Stomach (tissue), 9 donors: ENCODE results near the gene ARHGAP15. TPM values are rescaled to one million over a fixed set of nuclear protein-coding genes. Genes with fewer than 3 reads are reported as not detected.

Source experiments
- DNase-seq, 2 donors: peaks; one replicate each; pipeline versions ENCODE4 v3.0.0 to v3.0.0-alpha.2; 2013 to 2019
- H3K27ac ChIP-seq, 5 donors: fragments of 200-600 bp in 4 of 5; sonication (generic) in 4 of 5; one replicate each; pipeline ENCODE4 v1.5.1; 2013 to 2019; ENCODE audit warnings: mild to moderate bottlenecking in 1 of 5, moderate library complexity in 1 of 5
- H3K27me3 ChIP-seq, 3 donors: fragments of 200-600 bp; sonication (generic); one replicate each; pipeline ENCODE4 v1.5.1; 2017 to 2019; ENCODE audit warnings: mixed run types in 1 of 3
- H3K36me3 ChIP-seq, 4 donors: fragments of 200-600 bp; sonication (generic); 1 replicate in 3 of 4; 2 replicates in 1 of 4; pipeline ENCODE4 v1.5.1; 2016 to 2019
- H3K4me1 ChIP-seq, 4 donors: fragments of 200-600 bp; sonication (generic); one replicate each; pipeline ENCODE4 v1.5.1; 2016 to 2019
- H3K4me3 ChIP-seq, 4 donors: fragments of 200-600 bp; sonication (generic) in 3 of 4; one replicate each; pipeline ENCODE4 v1.5.1; 2016 to 2019; ENCODE audit warnings: mild to moderate bottlenecking in 1 of 4
- H3K9me3 ChIP-seq, 4 donors: fragments of 200-600 bp; sonication (generic); one replicate each; pipeline ENCODE4 v1.5.1; 2016 to 2019
- EP300 ChIP-seq: sonication (generic); formaldehyde crosslinking; IDR thresholded peaks from one replicate; pipeline ENCODE4 v1.6.1; 2017; ENCODE audit warnings: antibody characterized with exemption
- POLR2A ChIP-seq, 4 donors: fragments of 450-650 bp; IDR thresholded peaks; one replicate each; pipeline ENCODE4 v1.6.1; 2016; ENCODE audit warnings: antibody characterized with exemption in 4 of 4, control low read depth in 2 of 4, mild to moderate bottlenecking in 1 of 4, moderate library complexity in 1 of 4
- POLR2AphosphoS5 ChIP-seq, 3 donors: sonication (generic); formaldehyde crosslinking; IDR thresholded peaks; one replicate each; pipeline ENCODE4 v1.6.1; 2016; ENCODE audit warnings: antibody characterized with exemption in 3 of 3
- WGBS, 5 donors: extraction: QIAGEN DNeasy Blood & Tissue Kit in 3 of 5; methylation state at CpG; one replicate each; pipeline versions ENCODE4 v1.1.5 to v1.1.7; 2013 to 2018; 5-methylcytosine and 5-hydroxymethylcytosine counted together
- intact Hi-C: fragments of 100-400 bp; cut with DNase I; formaldehyde crosslinking; loops from one replicate; pipeline ENCODE4 v1.15.1; 2023; ENCODE audit warnings: low total_unique reads
- polyA plus RNA-seq, 3 donors: library from polyadenylated mRNA; stranded (reverse); fragments of 200-250 nt; gene quantifications; one replicate each; pipeline ENCODE4 v1.2.3, GENCODE V29; 2013
- total RNA-seq, 5 donors: library from RNA; depleted of rRNA; stranded (reverse); fragments of >200 nt; gene quantifications; one replicate each; pipeline versions ENCODE4 v1.1.0 to v1.2.3, GENCODE V29; 2014 to 2016
- TF ChIP-seq, protein P1 (sequence below), 7 experiments: fragments of 450-650 bp in 4 of 7; fragments of 200-600 bp in 3 of 7; sonication (generic) in 3 of 7; IDR thresholded peaks; one replicate each; pipeline ENCODE4 v1.5.1; 2016 to 2019; ENCODE audit warnings: antibody characterized with exemption in 7 of 7, control low read depth in 2 of 7, mild to moderate bottlenecking in 1 of 7
- donor health status: healthy with polysubstance abuse.
- donor health status: Bipolar disorder and iron deficiency.
- donor health status: healthy.

The ARHGAP15 gene
- total and polyA plus RNA-seq, 8 donors: 1.8 to 66.3 (median 6.8) TPM; not detected in 1

DNA sequence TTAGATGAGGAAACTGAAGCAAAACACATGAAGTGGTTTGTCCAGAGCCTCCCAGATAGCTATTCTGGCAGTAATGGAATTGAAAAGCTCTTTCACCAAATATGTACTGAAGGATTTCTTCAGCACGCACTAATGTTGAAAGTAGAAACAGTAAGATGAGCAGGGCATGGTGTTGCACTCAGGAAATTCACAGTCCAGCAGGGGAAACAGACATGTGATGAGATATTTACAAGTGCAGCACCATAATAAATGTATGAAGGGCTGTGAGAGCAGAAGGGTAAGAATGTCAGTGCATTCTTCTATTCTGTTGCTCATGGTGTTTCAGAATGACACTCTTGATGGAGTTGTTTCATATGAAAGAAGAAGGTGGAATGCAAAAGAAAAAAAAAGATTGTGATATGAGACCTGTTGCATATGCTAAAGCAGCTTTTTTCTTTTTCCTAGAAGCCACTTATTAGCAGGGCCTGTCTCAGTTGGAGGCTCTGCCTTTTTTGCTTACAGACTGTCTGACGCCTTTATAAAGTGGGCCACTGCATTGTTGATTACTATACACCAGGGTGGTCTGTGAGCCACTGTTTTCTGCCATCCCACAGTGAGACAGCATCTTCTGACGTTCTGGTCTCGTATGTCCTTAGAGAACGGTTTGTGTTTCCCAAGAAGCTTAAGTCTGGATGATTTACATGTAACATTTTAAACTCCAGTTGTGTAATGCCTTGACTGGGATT lies 516.9 kb downstream of the ARHGAP15 start:
- 69 to 86% (median 76%) methylated on average over 5 of the region's 5 CpGs for WGBS, 5 donors
- intact Hi-C loops: no loop called here
- H3K27ac ChIP-seq: no peak overlapping the region

GRCh38 chr2:143649226-143649740 lies 520.1 kb downstream of the ARHGAP15 start:
- Histone ChIP-seq H3K4me3 (no peak overlapping the region), H3K9me3 (peaks cover 0 to 12% (median 5%) of the 10 kb centered on the region in 4 donors), H3K4me1 (no peaks in the 10 kb centered on the region), H3K27ac (no peak overlapping the region), H3K36me3 (no peaks in the 10 kb centered on the region), H3K27me3 (no peaks in the 10 kb centered on the region)
- peak in 1 of 2 donors; percentile 31 for DNase-seq
- TF ChIP-seq POLR2A (IDR thresholded peaks at IDR 0.05) (no peak), EP300 (no peak), POLR2AphosphoS5 (IDR thresholded peaks at IDR 0.05) (no peak)
- TF ChIP-seq, protein P1, sequence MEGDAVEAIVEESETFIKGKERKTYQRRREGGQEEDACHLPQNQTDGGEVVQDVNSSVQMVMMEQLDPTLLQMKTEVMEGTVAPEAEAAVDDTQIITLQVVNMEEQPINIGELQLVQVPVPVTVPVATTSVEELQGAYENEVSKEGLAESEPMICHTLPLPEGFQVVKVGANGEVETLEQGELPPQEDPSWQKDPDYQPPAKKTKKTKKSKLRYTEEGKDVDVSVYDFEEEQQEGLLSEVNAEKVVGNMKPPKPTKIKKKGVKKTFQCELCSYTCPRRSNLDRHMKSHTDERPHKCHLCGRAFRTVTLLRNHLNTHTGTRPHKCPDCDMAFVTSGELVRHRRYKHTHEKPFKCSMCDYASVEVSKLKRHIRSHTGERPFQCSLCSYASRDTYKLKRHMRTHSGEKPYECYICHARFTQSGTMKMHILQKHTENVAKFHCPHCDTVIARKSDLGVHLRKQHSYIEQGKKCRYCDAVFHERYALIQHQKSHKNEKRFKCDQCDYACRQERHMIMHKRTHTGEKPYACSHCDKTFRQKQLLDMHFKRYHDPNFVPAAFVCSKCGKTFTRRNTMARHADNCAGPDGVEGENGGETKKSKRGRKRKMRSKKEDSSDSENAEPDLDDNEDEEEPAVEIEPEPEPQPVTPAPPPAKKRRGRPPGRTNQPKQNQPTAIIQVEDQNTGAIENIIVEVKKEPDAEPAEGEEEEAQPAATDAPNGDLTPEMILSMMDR (IDR thresholded peaks at IDR 0.05): no peak
- intact Hi-C loops: no loop called here
- WGBS, 5 donors: 77 to 84% (median 80%) methylated on average over 4 of the region's 4 CpGs

More for the DNA sequence above, 516.9 kb downstream of the ARHGAP15 start:
- TF ChIP-seq EP300 (no peak), POLR2AphosphoS5 (IDR thresholded peaks at IDR 0.05) (no peak), POLR2A (IDR thresholded peaks at IDR 0.05) (no peak)
- TF ChIP-seq, protein P1 (IDR thresholded peaks at IDR 0.05): no peak
- Histone ChIP-seq H3K36me3 (no peaks in the 10 kb centered on the region), H3K27me3 (no peaks in the 10 kb centered on the region), H3K9me3 (no peaks in the 10 kb centered on the region), H3K4me3 (no peak overlapping the region), H3K4me1 (no peaks in the 10 kb centered on the region)
- DNase-seq: peak in 1 of 2 donors; percentile 15

DNA sequence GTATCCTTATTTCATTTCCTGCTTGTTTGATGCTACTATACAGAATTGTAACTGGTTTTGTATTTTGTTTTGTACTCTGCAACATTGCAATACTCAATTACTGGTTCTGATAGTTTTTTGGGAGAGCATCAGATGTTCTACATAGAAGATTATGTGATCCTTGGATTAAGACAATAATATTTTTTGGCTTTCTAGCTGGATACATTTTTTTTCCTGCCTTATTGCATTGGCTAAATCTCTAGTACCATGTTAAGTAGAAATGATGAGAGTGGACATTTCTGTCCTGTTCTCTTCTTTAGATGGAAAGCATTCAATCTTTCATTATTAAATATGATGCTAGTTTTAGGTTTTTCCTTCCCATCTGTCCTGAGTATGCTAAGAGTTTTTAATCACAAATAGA lies 523.5 kb downstream of the ARHGAP15 start:
- Histone ChIP-seq H3K4me1 (no peaks in the 10 kb centered on the region), H3K9me3 (peaks cover 0 to 12% (median 5%) of the 10 kb centered on the region in 4 donors), H3K27me3 (no peaks in the 10 kb centered on the region), H3K4me3 (no peak overlapping the region), H3K36me3 (no peaks in the 10 kb centered on the region), H3K27ac (no peak overlapping the region)
- no peak for DNase-seq
- intact Hi-C loops: no loop called here
- TF ChIP-seq, protein P1 (IDR thresholded peaks at IDR 0.05): no peak
- TF ChIP-seq POLR2AphosphoS5 (IDR thresholded peaks at IDR 0.05): no peak
- no peak for TF ChIP-seq POLR2A (IDR thresholded peaks at IDR 0.05)
- no peak for TF ChIP-seq EP300

DNA sequence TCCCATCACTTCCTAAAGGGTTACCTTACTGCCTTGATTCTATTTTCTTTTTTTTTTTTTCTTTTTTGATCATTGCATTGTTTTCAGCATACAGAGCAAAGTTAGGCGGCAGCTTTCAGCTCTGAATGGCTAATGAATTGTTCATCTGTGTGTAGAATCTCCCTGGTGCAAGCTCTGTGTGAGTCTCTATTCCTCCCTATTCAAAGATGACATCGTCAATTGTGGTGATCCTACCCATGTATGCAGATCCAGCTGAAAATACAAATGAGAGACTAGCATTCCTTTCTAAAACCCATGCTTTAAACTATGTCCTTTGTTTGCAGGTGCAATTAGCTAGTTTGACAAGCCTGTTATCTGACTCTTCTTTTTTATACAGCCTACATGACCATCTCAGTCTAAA lies 539.0 kb downstream of the ARHGAP15 start:
- no peaks in the 10 kb centered on the region for H3K4me1 ChIP-seq
- H3K27me3 ChIP-seq: no peaks in the 10 kb centered on the region
- DNase-seq: no peak
- intact Hi-C loops: no loop called here
- 83 to 91% (median 90%) methylated on average over 2 of the region's 2 CpGs for WGBS, 5 donors
- TF ChIP-seq, protein P1 (IDR thresholded peaks at IDR 0.05): no peak
- TF ChIP-seq EP300 (no peak), POLR2A (IDR thresholded peaks at IDR 0.05) (no peak), POLR2AphosphoS5 (IDR thresholded peaks at IDR 0.05) (no peak)
- no peak overlapping the region for H3K27ac ChIP-seq
- H3K9me3 ChIP-seq: no peaks in the 10 kb centered on the region
- no peaks in the 10 kb centered on the region for H3K36me3 ChIP-seq
- H3K4me3 ChIP-seq: no peak overlapping the region
